H1 (cell line): ENCODE results near the gene ROM1. TPM values are rescaled to one million over a fixed set of nuclear protein-coding genes. Genes with fewer than 3 reads are reported as not detected.
A peak's percentile ranks its signal among the peaks of the same experiment; 100 is the strongest.

Experiments
- CTCF ChIA-PET: fragments of 300-600 bp; sonication (Branson Sonifier 250); formaldehyde crosslinking; loops from one replicate; lab custom pipeline; 2021; ENCODE audit not compliant: partially characterized antibody; lab: Charles Lee
- POLR2A ChIA-PET: fragments of 300-600 bp; sonication (Branson Sonifier 250); formaldehyde crosslinking; loops from one replicate; lab custom pipeline; 2021; ENCODE audit warnings: inconsistent platforms; ENCODE audit not compliant: partially characterized antibody; lab: Charles Lee
- DNase-seq, 2 experiments: peaks; one replicate each; pipeline versions ENCODE4 v3.0.0 to v3.0.0-alpha.2; 2010 to 2022; ENCODE audit warnings: low spot score in 2 of 2, low read depth in 1 of 2, mixed read lengths in 1 of 2
- FAIRE-seq: peaks from 2 replicates; lab custom pipeline; 2011; peaks lifted over from hg19 to GRCh38; lab: Jason Lieb, UNC
- H2AFZ ChIP-seq: 2 replicates; pipeline ENCODE4 v1.8.1; 2012; ENCODE audit warnings: low read length, inconsistent platforms
- H2AK5ac ChIP-seq: 2 replicates; pipeline ENCODE4 v1.6.1; 2013; ENCODE audit warnings: low read depth, low read length
- H2BK120ac ChIP-seq: replicated peaks from 2 replicates; pipeline ENCODE3; 2013; ENCODE audit warnings: low read depth, low read length, inconsistent platforms
- H2BK12ac ChIP-seq: 2 replicates; pipeline ENCODE4 v1.6.1; 2013; ENCODE audit warnings: low read depth, low read length
- H2BK15ac ChIP-seq: 2 replicates; pipeline ENCODE4 v1.6.1; 2013; ENCODE audit warnings: low read length
- H2BK20ac ChIP-seq: 2 replicates; pipeline ENCODE4 v1.6.1; 2013; ENCODE audit warnings: low read length
- H2BK5ac ChIP-seq: 2 replicates; pipeline ENCODE4 v1.6.1; 2013; ENCODE audit warnings: low read depth, low read length
- H3K14ac ChIP-seq: 2 replicates; pipeline ENCODE4 v1.6.1; 2013; ENCODE audit warnings: inconsistent platforms; ENCODE audit not compliant: insufficient read length
- H3K18ac ChIP-seq: 2 replicates; pipeline ENCODE4 v1.6.1; 2013; ENCODE audit warnings: low read length; ENCODE audit errors: extremely low read depth
- H3K23ac ChIP-seq: 2 replicates; pipeline ENCODE4 v1.6.1; 2013; ENCODE audit warnings: inconsistent platforms; ENCODE audit not compliant: insufficient read length
- H3K23me2 ChIP-seq: 2 replicates; pipeline ENCODE4 v1.6.1; 2013; ENCODE audit warnings: low read depth, low read length
- H3K27ac ChIP-seq: 2 replicates; pipeline ENCODE4 v1.6.1; 2011; ENCODE audit warnings: low read depth, low read length, inconsistent platforms
- H3K27me3 ChIP-seq, 4 experiments: replicated peaks in 1 of 4; 1 replicate in 1 of 4; 2 replicates in 3 of 4; pipeline versions ENCODE4 v1.6.1 to v1.8.1; 2011 to 2013; ENCODE audit warnings: low read length in 3 of 4, mild to moderate bottlenecking in 3 of 4, inconsistent platforms in 2 of 4, mixed read lengths in 2 of 4, moderate library complexity in 1 of 4; ENCODE audit not compliant: control insufficient read depth in 3 of 4, insufficient read depth in 3 of 4; ENCODE audit errors: extremely low read depth in 1 of 4
- H3K36me3 ChIP-seq, 4 experiments: 2 replicates each; pipeline versions ENCODE4 v1.6.1 to v1.8.1; 2011 to 2013; ENCODE audit warnings: mild to moderate bottlenecking in 4 of 4, low read length in 3 of 4, moderate library complexity in 2 of 4, control low read depth in 1 of 4, inconsistent platforms in 1 of 4; ENCODE audit not compliant: insufficient read depth in 4 of 4, control insufficient read depth in 2 of 4
- H3K4ac ChIP-seq: replicated peaks from 2 replicates; pipeline ENCODE3; 2013; ENCODE audit warnings: low read length, low read depth, mixed read lengths, inconsistent platforms; ENCODE audit not compliant: insufficient read length
- H3K4me1 ChIP-seq, 4 experiments: replicated peaks in 1 of 4; 1 replicate in 1 of 4; 2 replicates in 3 of 4; pipeline versions ENCODE4 v1.6.1 to v1.8.1; 2011 to 2013; ENCODE audit warnings: low read length in 3 of 4, inconsistent platforms in 2 of 4, mixed read lengths in 1 of 4; ENCODE audit not compliant: insufficient read depth in 4 of 4, control insufficient read depth in 3 of 4
- H3K4me2 ChIP-seq, 2 experiments: 2 replicates each; pipeline versions ENCODE4 v1.6.1 to v1.8.1; 2011 to 2013; ENCODE audit warnings: low read depth in 2 of 2, low read length in 2 of 2, control low read depth in 1 of 2, inconsistent platforms in 1 of 2, mild to moderate bottlenecking in 1 of 2; ENCODE audit not compliant: insufficient read depth in 1 of 2
- H3K4me3 ChIP-seq, 4 experiments: fragments of 200-600, 300-600 bp in 1 of 4; sonication (generic), shearing (Covaris generic), sonication (Bioruptor Twin) in 1 of 4; 2 replicates each; pipeline versions ENCODE4 v1.5.1 to v1.8.1; 2011 to 2016; ENCODE audit warnings: low read length in 4 of 4, low read depth in 3 of 4, control low read depth in 2 of 4, inconsistent platforms in 2 of 4, mild to moderate bottlenecking in 2 of 4, mixed read lengths in 1 of 4, moderate library complexity in 1 of 4; ENCODE audit not compliant: insufficient read depth in 2 of 4; ENCODE audit errors: extremely low read depth in 1 of 4
- H3K56ac ChIP-seq: replicated peaks from 2 replicates; pipeline ENCODE3; 2013; ENCODE audit warnings: low read depth, mild to moderate bottlenecking, mixed read lengths, low read length, inconsistent platforms; ENCODE audit not compliant: insufficient read length
- H3K79me1 ChIP-seq: 2 replicates; pipeline ENCODE4 v1.6.1; 2013; ENCODE audit warnings: low read depth, low read length, control low read depth
- H3K79me2 ChIP-seq, 2 experiments: 2 replicates each; pipeline versions ENCODE4 v1.6.1 to v1.8.1; 2012 to 2013; ENCODE audit warnings: low read length in 2 of 2, mild to moderate bottlenecking in 2 of 2, inconsistent platforms in 1 of 2; ENCODE audit not compliant: insufficient read depth in 2 of 2, control insufficient read depth in 1 of 2
- H3K9ac ChIP-seq, 4 experiments: replicated peaks in 1 of 4; 1 replicate in 1 of 4; 2 replicates in 3 of 4; pipeline versions ENCODE4 v1.6.1 to v1.8.1; 2011 to 2013; ENCODE audit warnings: low read depth in 3 of 4, low read length in 3 of 4, control low read depth in 2 of 4, mild to moderate bottlenecking in 2 of 4, moderate library complexity in 2 of 4, inconsistent platforms in 1 of 4; ENCODE audit errors: extremely low read depth in 1 of 4
- H3K9me3 ChIP-seq, 2 experiments: 2 replicates each; pipeline versions ENCODE4 v1.6.1 to v1.8.1; 2012 to 2013; ENCODE audit warnings: mild to moderate bottlenecking in 2 of 2, moderate library complexity in 2 of 2, control low read depth in 1 of 2, inconsistent platforms in 1 of 2, low read depth in 1 of 2, low read length in 1 of 2, mixed read lengths in 1 of 2; ENCODE audit not compliant: insufficient read depth in 2 of 2
- H4K20me1 ChIP-seq, 2 experiments: replicated peaks in 1 of 2; 2 replicates each; pipeline versions ENCODE3 to v1.8.1; 2011 to 2013; ENCODE audit warnings: inconsistent platforms in 2 of 2, low read length in 2 of 2, mild to moderate bottlenecking in 1 of 2; ENCODE audit not compliant: insufficient read depth in 2 of 2, control insufficient read depth in 1 of 2
- H4K5ac ChIP-seq: 2 replicates; pipeline ENCODE4 v1.6.1; 2013; ENCODE audit warnings: low read length, low read depth, mixed read lengths, inconsistent platforms; ENCODE audit not compliant: insufficient read length
- H4K8ac ChIP-seq: 2 replicates; pipeline ENCODE4 v1.8.0; 2013; ENCODE audit warnings: mild to moderate bottlenecking, moderate library complexity, low read length, inconsistent platforms; ENCODE audit not compliant: insufficient read depth; ENCODE audit errors: extremely low read depth
- H4K91ac ChIP-seq: replicated peaks from 2 replicates; pipeline ENCODE3; 2013; ENCODE audit warnings: low read length, mixed read lengths, inconsistent platforms; ENCODE audit not compliant: insufficient read length
- HDAC6 ChIP-seq: IDR thresholded peaks from one replicate; pipeline ENCODE4 v1.7.1; 2012; ENCODE audit warnings: low read depth, mild to moderate bottlenecking, inconsistent platforms, low read length, moderate library complexity
- RAD21 ChIP-seq, 2 experiments: IDR thresholded peaks in 1 of 2; conservative IDR thresholded peaks in 1 of 2; 2 replicates each; pipeline ENCODE4 v1.6.1; 2011; ENCODE audit warnings: low read depth in 2 of 2, low read length in 2 of 2, improper control_type of control experiment in 1 of 2, inconsistent platforms in 1 of 2, mild to moderate bottlenecking in 1 of 2, moderate library complexity in 1 of 2
- SP4 ChIP-seq: IDR thresholded peaks from 2 replicates; pipeline ENCODE4 v1.6.1; 2012; ENCODE audit warnings: low read length, inconsistent platforms
- WGBS, 2 experiments: shearing (Covaris generic) in 1 of 2; methylation state at CpG; one replicate each; pipeline versions ENCODE4 v1.1.6 to v1.1.7; 2013 to 2015; ENCODE audit warnings: low lambda C conversion rate in 2 of 2, mixed read lengths in 2 of 2, inconsistent platforms in 1 of 2, low coverage in 1 of 2, missing lambda C conversion rate in 1 of 2; ENCODE audit not compliant: insufficient replicate concordance in 2 of 2, insufficient coverage in 1 of 2, insufficient read length in 1 of 2; ENCODE audit errors: extremely low coverage in 1 of 2, missing lambda C conversion rate in 1 of 2; 5-methylcytosine and 5-hydroxymethylcytosine counted together
- polyA plus RNA-seq, 7 experiments: library from polyadenylated mRNA; depleted of rRNA in 3 of 7; stranded (reverse) in 5 of 7; unstranded in 2 of 7; fragments of >200 nt in 5 of 7; fragments of 200-250 nt in 2 of 7; gene quantifications; 1 replicate in 5 of 7; 2 replicates in 1 of 7; 4 replicates in 1 of 7; pipeline versions ENCODE4 v1.2.1 to v1.2.3, GENCODE V29; 2011 to 2013; ENCODE audit warnings: missing spikeins in 2 of 7, mixed read lengths in 2 of 7
- total RNA-seq: library from RNA; stranded (reverse); fragmentation: NEBNext Ultra II Directional; extraction: Animal tissue kit (Norgen Biotek cat#: 25700); gene quantifications from 2 replicates; pipeline ENCODE4 v1.2.1, GENCODE V29; 2021

The ROM1 gene
- total and polyA plus RNA-seq, 2 of the 8 experiments (the other 6 are each of a cell fraction or from before 2014, with no cell fraction given): 0.86 to 2.2 TPM

DNA sequence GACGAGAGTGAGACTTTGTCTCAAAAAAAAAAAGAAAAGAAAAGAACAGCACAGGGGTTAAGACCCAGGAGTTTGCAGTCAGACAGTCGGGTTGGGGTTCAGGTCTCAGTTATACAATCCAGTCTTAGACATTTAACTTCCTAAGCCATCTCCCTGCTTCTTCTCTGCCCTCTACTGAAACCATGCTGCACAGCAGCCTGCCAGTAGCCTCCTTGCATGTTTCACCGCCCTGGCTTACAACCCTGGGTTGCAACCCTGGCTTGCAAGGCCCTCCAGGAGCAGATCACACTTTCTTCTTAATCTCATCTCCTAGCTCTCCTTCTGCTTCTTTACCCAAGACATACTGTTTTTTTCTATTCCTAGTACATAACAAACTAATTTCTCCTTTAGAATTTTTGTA is 14.7 kb downstream of the ROM1 start:
- H3K4me2 ChIP-seq: no peak overlapping the region
- no peaks in the 10 kb centered on the region for H3K4me1 ChIP-seq
- no peak overlapping the region for H4K8ac ChIP-seq
- no peak overlapping the region for H3K4ac ChIP-seq
- H3K14ac ChIP-seq: no peak overlapping the region
- H2BK20ac ChIP-seq: no peak overlapping the region
- no peak overlapping the region for H3K56ac ChIP-seq
- H3K36me3 ChIP-seq: peaks cover 50 to 72% (median 62%) of the 10 kb centered on the region in 4 experiments
- H2AK5ac ChIP-seq: no peak overlapping the region
- no peak overlapping the region for H3K9ac ChIP-seq
- no peak overlapping the region for H3K23ac ChIP-seq
- H3K9me3 ChIP-seq: no peaks in the 10 kb centered on the region
- H4K91ac ChIP-seq: no peak overlapping the region
- FAIRE-seq (no peak), DNase-seq (no peak)
- H3K4me3 ChIP-seq: no peak overlapping the region
- TF ChIP-seq SP4: no peak
- TF ChIP-seq RAD21 (IDR thresholded peaks at IDR 0.05 in 1 of 2, conservative IDR thresholded peaks at IDR 0.05 in 1 of 2; ENCODE audit: low read depth in 2 of 2, low read length in 2 of 2): peak in 1 of 2 experiments; percentile 12; a peak in 1 of 4 replicates
- TF ChIP-seq HDAC6: no peak
- H2BK5ac ChIP-seq: no peak overlapping the region
- H3K18ac ChIP-seq: no peak overlapping the region
- H4K20me1 ChIP-seq: peaks cover 4 to 9% of the 10 kb centered on the region in 2 experiments
- no peak overlapping the region for H2BK120ac ChIP-seq
- no peaks in the 10 kb centered on the region for H3K27me3 ChIP-seq
- no peak overlapping the region for H4K5ac ChIP-seq
- H3K23me2 ChIP-seq: no peaks in the 10 kb centered on the region
- no peaks in the 10 kb centered on the region for H3K79me1 ChIP-seq
- H2BK15ac ChIP-seq: no peak overlapping the region
- H3K27ac ChIP-seq: no peak overlapping the region
- POLR2A ChIA-PET: interaction anchor here (0.6 to 1.2 kb wide), 4 partner anchors 56 to 266 kb away, joined by 3 read pairs; partner anchors contain the start of gene HNRNPUL2
- no peak overlapping the region for H2BK12ac ChIP-seq
- H3K79me2 ChIP-seq: no peaks in the 10 kb centered on the region
- no peak overlapping the region for H2AFZ ChIP-seq
- CTCF ChIA-PET: interaction anchor here (1.1 to 1.8 kb wide), 4 partner anchors 16 to 233 kb away, joined by 3 to 5 read pairs (median 4); partner anchors contain the start of gene TUT1
- 91% methylated on average over 3 of the region's 3 CpGs; no CpG with 5 or more reads in 1 of the 2 experiments for WGBS, 2 experiments
